ENCODE measurements around the gene ABHD6.
A peak's percentile ranks its signal among the peaks of the same experiment; 100 is the strongest.
"Not testable (repeated sequence)": the region's sequence is repeated elsewhere in the genome, so short reads cannot be mapped to it uniquely, and the experiment has no call there.

ABHD6 gene

DNA sequence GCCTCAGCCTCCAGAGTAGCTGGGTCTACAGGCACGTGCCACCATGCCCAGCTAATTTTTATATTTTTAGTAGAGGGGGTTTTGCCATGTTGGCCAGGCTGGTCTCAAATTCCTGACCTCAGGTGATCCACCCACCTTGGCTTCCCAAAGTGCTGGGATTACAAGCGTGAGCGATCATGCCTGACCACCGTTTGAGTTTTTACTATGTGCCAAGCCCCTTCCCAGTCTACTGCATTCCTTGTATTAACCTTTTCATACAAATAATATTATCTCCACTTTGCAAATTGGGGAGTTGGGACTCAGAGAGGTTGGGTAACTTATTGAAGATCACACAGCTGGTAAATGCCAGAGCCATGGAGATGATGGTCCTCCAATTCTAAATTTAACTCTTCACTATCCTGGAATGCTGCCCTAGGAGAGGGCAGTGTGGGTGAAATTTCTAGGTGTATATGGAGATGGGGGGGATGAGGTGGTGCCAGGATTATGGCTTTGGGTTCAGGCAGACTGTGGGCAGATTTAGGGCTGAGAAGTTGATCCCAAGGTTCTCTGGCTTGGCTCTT is 94.1 kb downstream of the ABHD6 start:
- TF ChIP-seq POLR2AphosphoS5 (IDR thresholded peaks at IDR 0.05; ENCODE audit: borderline replicate concordance, low read depth, low read length) (no peak), FOXP2 (optimal IDR thresholded peaks at IDR 0.05; ENCODE audit: control extremely low read depth, extremely low read length, insufficient read depth) (no peak), EZH2 (IDR thresholded peaks at IDR 0.05) (no peak)
- H3K27ac ChIP-seq, result no peak overlapping the region
- no peak overlapping the region for H3K9ac ChIP-seq (ENCODE audit: insufficient read length)
- no peaks in the 10 kb centered on the region for H3K36me3 ChIP-seq (ENCODE audit: insufficient read depth, low read length)
- no peaks in the 10 kb centered on the region for H3K9me3 ChIP-seq (ENCODE audit: low read depth, low read length)
- no peak for DNase-seq (ENCODE audit: low read depth, low spot score)
- no peak overlapping the region for H3K4me3 ChIP-seq

DNA sequence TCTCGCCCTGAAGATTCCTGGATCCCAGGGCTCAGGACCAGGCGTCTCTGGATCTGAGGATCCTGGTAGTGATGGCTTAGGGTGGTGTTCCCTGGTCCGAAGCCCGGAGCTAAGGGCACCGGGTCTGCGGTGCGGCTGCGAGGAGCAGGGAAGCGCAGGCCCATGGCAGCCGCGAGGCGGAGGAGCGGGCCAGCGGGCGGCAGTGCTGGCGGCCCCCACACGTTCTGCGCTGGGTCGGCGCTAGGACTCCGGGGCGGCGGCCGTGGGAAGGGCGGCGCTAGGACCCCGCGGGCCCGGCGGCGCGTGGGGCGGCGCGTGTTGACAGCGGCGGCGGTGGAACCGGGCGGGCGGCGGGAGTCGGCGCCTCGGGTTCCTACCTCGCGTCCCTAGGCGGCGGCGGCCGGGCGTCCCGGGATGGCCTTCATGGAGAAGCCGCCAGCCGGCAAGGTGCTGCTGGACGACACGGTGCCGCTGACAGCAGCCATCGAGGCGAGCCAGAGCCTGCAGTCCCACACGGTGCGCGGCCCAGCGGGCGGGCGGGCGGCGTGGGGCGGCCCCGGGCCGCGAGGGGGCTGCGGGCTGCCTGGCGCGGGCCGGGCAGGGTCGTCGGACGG is 95.1 kb downstream of the ABHD6 start, which contains the start of gene PXK:
Gene PXK, plus strand, starts transcription at position 318 of the 614 bp plus-strand sequence. Its CDS starts 97 bp downstream, at position 415.
- TF ChIP-seq POLR2AphosphoS5 (IDR thresholded peaks at IDR 0.05; ENCODE audit: borderline replicate concordance, low read depth, low read length) (no peak), EZH2 (IDR thresholded peaks at IDR 0.05) (no peak), FOXP2 (optimal IDR thresholded peaks at IDR 0.05; ENCODE audit: control extremely low read depth, extremely low read length, insufficient read depth) (no peak)
- no peak for DNase-seq (ENCODE audit: low read depth, low spot score)
- H3K9ac ChIP-seq (ENCODE audit: insufficient read length), result peak within 1 kb of the TSS; percentile 63
- no peak within 1 kb of the TSS for H3K27ac ChIP-seq
- no peaks in the 10 kb centered on the region for H3K9me3 ChIP-seq (ENCODE audit: low read depth, low read length)
- peak within 1 kb of the TSS; percentile 81 for H3K4me3 ChIP-seq
- H3K36me3 ChIP-seq (ENCODE audit: insufficient read depth, low read length), result no peaks in the 10 kb centered on the region

DNA sequence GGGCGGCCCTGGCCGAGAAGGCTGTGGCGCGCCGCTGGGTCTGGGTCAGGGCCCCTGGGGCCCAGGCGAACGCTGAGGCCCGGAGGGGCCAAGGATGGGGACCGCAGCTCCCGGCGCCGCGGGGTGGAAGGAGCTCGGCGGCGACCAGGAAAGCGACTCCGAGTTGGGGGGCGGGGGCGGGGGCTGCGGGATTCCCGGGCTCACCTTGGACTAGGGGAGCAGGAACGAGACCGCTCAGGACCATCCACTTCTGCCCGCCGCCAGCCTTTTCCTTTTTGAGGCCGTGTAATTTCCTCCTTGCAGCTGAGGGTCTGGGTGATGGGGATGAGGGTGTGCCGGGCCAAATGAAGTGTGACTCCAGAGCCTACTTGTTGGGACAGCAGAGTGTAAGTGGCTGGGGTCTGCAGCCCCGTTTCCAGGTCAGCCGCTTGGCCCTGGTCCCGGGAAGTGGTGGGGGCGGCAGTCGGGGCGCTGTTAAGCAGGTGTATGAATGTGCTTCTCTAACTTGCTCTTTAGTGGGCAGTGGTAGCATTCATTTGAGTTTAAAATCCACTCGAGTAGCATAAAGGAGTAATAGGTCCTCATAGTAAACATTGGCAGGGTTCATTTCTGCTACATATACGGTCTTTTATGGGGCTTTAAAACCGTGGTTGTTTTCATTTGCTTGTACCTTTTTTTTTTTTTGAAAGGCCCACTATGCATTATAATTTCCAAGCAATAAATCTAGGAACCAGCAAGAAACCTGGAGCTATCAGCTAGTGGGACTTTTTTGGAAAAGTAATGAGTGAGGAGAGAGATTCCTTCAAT is 95.8 kb downstream of the ABHD6 start:
- Histone ChIP-seq H3K4me3 (peak overlapping the region; percentile 81), H3K9ac (ENCODE audit: insufficient read length) (peak overlapping the region; percentile 63), H3K36me3 (ENCODE audit: insufficient read depth, low read length) (no peaks in the 10 kb centered on the region), H3K27ac (no peak overlapping the region), H3K9me3 (ENCODE audit: low read depth, low read length) (no peaks in the 10 kb centered on the region)
- DNase-seq (ENCODE audit: low read depth, low spot score), result no peak
- no peak for TF ChIP-seq POLR2AphosphoS5 (IDR thresholded peaks at IDR 0.05; ENCODE audit: borderline replicate concordance, low read depth, low read length)

GRCh38 chr3:58334013-58334321 is 96.4 kb downstream of the ABHD6 start:
- Histone ChIP-seq H3K4me3 (peak overlapping the region; percentile 81), H3K36me3 (ENCODE audit: insufficient read depth, low read length) (no peaks in the 10 kb centered on the region), H3K9me3 (ENCODE audit: low read depth, low read length) (no peaks in the 10 kb centered on the region), H3K9ac (ENCODE audit: insufficient read length) (peak overlapping the region; percentile 63), H3K27ac (peak overlapping the region; percentile 50; the same call in 1 of the 2 replicates)
- DNase-seq (ENCODE audit: low read depth, low spot score), result no peak
- TF ChIP-seq EZH2 (IDR thresholded peaks at IDR 0.05) (no peak), POLR2AphosphoS5 (IDR thresholded peaks at IDR 0.05; ENCODE audit: borderline replicate concordance, low read depth, low read length) (no peak), FOXP2 (optimal IDR thresholded peaks at IDR 0.05; ENCODE audit: control extremely low read depth, extremely low read length, insufficient read depth) (no peak)

GRCh38 chr3:58334506-58334884 is 96.9 kb downstream of the ABHD6 start:
- H3K9ac ChIP-seq (ENCODE audit: insufficient read length), result peak overlapping the region; percentile 63
- peak overlapping the region; percentile 89; the same call in 1 of the 2 replicates for H3K27ac ChIP-seq
- no peak for DNase-seq (ENCODE audit: low read depth, low spot score)
- no peak for TF ChIP-seq FOXP2 (optimal IDR thresholded peaks at IDR 0.05; ENCODE audit: control extremely low read depth, extremely low read length, insufficient read depth)
- no peak for TF ChIP-seq EZH2 (IDR thresholded peaks at IDR 0.05)
- TF ChIP-seq POLR2AphosphoS5 (IDR thresholded peaks at IDR 0.05; ENCODE audit: borderline replicate concordance, low read depth, low read length), result no peak
- no peaks in the 10 kb centered on the region for H3K36me3 ChIP-seq (ENCODE audit: insufficient read depth, low read length)
- H3K9me3 ChIP-seq (ENCODE audit: low read depth, low read length), result no peaks in the 10 kb centered on the region
- H3K4me3 ChIP-seq, result peak overlapping the region; percentile 81

DNA sequence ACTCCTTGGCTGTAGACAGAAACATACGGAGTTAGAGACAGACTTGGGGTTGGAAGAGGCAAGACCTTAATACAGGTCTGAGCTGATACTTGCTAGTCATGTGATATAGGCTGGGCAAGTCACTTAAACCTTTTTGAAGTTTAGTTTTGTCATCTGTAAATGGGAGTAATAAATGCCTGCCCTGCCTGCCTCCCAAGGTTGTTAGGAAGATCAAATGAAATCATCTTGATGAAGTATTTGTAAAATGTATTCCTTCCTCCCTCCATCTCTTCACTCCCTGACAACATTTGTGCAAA is 98.0 kb downstream of the ABHD6 start:
- Histone ChIP-seq H3K9ac (ENCODE audit: insufficient read length) (peak overlapping the region; percentile 11), H3K36me3 (ENCODE audit: insufficient read depth, low read length) (no peaks in the 10 kb centered on the region), H3K9me3 (ENCODE audit: low read depth, low read length) (no peaks in the 10 kb centered on the region), H3K27ac (peak overlapping the region; percentile 89), H3K4me3 (peak overlapping the region; percentile 81)
- no peak for DNase-seq (ENCODE audit: low read depth, low spot score)
- TF ChIP-seq POLR2AphosphoS5 (IDR thresholded peaks at IDR 0.05; ENCODE audit: borderline replicate concordance, low read depth, low read length), result no peak

GRCh38 chr3:58336135-58336882 is 98.7 kb downstream of the ABHD6 start:
- Histone ChIP-seq H3K4me3 (no peak overlapping the region), H3K36me3 (ENCODE audit: insufficient read depth, low read length) (no peaks in the 10 kb centered on the region), H3K9ac (ENCODE audit: insufficient read length) (no peak overlapping the region), H3K27ac (no peak overlapping the region), H3K9me3 (ENCODE audit: low read depth, low read length) (no peaks in the 10 kb centered on the region)
- DNase-seq (ENCODE audit: low read depth, low spot score), result no peak
- TF ChIP-seq EZH2 (IDR thresholded peaks at IDR 0.05) (no peak), FOXP2 (optimal IDR thresholded peaks at IDR 0.05; ENCODE audit: control extremely low read depth, extremely low read length, insufficient read depth) (no peak), POLR2AphosphoS5 (IDR thresholded peaks at IDR 0.05; ENCODE audit: borderline replicate concordance, low read depth, low read length) (no peak)

DNA sequence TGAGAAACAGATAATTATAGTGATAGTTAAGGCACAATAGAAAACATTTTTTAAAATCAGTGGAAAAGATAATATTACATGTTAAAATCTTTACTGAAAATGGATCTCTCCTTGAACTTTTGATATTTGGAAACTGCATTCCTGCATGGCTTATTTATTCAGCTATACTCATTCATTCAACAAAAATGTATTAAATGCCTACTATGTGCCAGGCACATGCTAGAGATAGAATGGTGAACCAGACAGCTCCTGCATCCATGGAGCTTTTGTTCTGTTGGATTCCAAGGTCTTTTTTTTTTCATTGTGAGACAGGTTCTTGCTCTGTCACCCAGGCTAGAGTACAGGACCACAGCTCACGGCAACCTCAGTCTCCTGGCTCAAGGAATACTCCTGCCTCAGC is 99.6 kb downstream of the ABHD6 start:
- no peak overlapping the region for H3K27ac ChIP-seq
- DNase-seq (ENCODE audit: low read depth, low spot score), result no peak
- H3K4me3 ChIP-seq, result no peak overlapping the region
- H3K9ac ChIP-seq (ENCODE audit: insufficient read length), result no peak overlapping the region
- H3K36me3 ChIP-seq (ENCODE audit: insufficient read depth, low read length), result no peaks in the 10 kb centered on the region
- no peaks in the 10 kb centered on the region for H3K9me3 ChIP-seq (ENCODE audit: low read depth, low read length)
- TF ChIP-seq EZH2 (IDR thresholded peaks at IDR 0.05) (no peak), FOXP2 (optimal IDR thresholded peaks at IDR 0.05; ENCODE audit: control extremely low read depth, extremely low read length, insufficient read depth) (no peak), POLR2AphosphoS5 (IDR thresholded peaks at IDR 0.05; ENCODE audit: borderline replicate concordance, low read depth, low read length) (no peak)

DNA sequence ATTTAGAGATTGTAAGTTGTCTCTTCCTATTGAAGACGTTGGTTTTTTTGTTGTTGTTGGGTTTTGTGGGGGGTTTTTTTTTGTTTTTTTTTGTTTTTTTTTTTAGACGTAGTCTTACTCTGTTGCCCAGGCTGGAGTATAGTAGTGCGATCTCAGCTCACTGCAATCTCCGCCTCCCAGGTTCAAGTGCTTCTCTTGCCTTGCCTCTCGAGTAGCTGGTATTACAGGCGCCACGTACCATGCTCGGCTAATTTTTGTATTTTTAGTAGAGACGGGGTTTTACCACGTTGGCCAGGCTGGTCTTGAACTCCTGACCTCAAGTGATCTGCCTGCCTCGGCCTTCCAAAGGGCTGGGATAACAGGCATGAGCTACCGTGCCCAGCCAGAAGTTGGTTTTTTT is 101.6 kb downstream of the ABHD6 start:
- not testable (repeated sequence) for H3K9me3 ChIP-seq (ENCODE audit: low read depth, low read length); H3K9ac ChIP-seq (ENCODE audit: insufficient read length); H3K4me3 ChIP-seq; DNase-seq (ENCODE audit: low read depth, low spot score); H3K36me3 ChIP-seq (ENCODE audit: insufficient read depth, low read length); H3K27ac ChIP-seq
